NCI-H146 treated with DMSO at 0.1 percent for 48 hours (cell line): ENCODE measurements around the gene HLA-DRA.
"Not testable (repeated sequence)": the region's sequence is repeated elsewhere in the genome, so short reads cannot be mapped to it uniquely, and the experiment has no call there.

ENCODE experiments used
- DNase-seq: peaks from one replicate; lab custom pipeline; 2025; ENCODE audit not compliant: unreplicated experiment; lab: John Stamatoyannopoulos, UW

The HLA-DRA gene

GRCh38 chr6:32430179-32430578 lies 9.5 kb upstream of the HLA-DRA start:
- DNase-seq: no peak

- no peak for DNase-seq
Measured at GRCh38 chr6:32431142-32431541, 8.5 kb upstream of the HLA-DRA start.

GRCh38 chr6:32432050-32432450 lies 7.6 kb upstream of the HLA-DRA start:
- no peak for DNase-seq

- not testable (repeated sequence) for DNase-seq
Measured at GRCh38 chr6:32433950-32434349, 5.7 kb upstream of the HLA-DRA start.

GRCh38 chr6:32436186-32436585 lies 3.5 kb upstream of the HLA-DRA start:
- DNase-seq: no peak

- DNase-seq: no peak
Measured at GRCh38 chr6:32436995-32437836, 2.5 kb upstream of the HLA-DRA start.

- no peak for DNase-seq
Measured at GRCh38 chr6:32439139-32439538, 548 bp upstream of the HLA-DRA start.

- no peak for DNase-seq
Measured at GRCh38 chr6:32442243-32442667, 2.6 kb downstream of the HLA-DRA start.

GRCh38 chr6:32442977-32443552 lies 3.4 kb downstream of the HLA-DRA start:
- DNase-seq: no peak

GRCh38 chr6:32444433-32444832 lies 4.7 kb downstream of the HLA-DRA start:
- DNase-seq: no peak

- DNase-seq: no peak
Measured at GRCh38 chr6:32445321-32445854, 5.7 kb downstream of the HLA-DRA start.

- no peak for DNase-seq
Measured at GRCh38 chr6:32447932-32448331, 8.2 kb downstream of the HLA-DRA start.

GRCh38 chr6:32449088-32449736 lies 9.5 kb downstream of the HLA-DRA start:
- DNase-seq: no peak

GRCh38 chr6:32457054-32457453 lies 17.4 kb downstream of the HLA-DRA start:
- no peak for DNase-seq

GRCh38 chr6:32459781-32460424 lies 20.2 kb downstream of the HLA-DRA start:
- no peak for DNase-seq

- no peak for DNase-seq
Measured at GRCh38 chr6:32460528-32460927, 20.8 kb downstream of the HLA-DRA start.

GRCh38 chr6:32461493-32461892 lies 21.8 kb downstream of the HLA-DRA start:
- no peak for DNase-seq

- DNase-seq: no peak
Measured at GRCh38 chr6:32462609-32463008, 22.9 kb downstream of the HLA-DRA start.

GRCh38 chr6:32467743-32468503 lies 28.2 kb downstream of the HLA-DRA start:
- not testable (repeated sequence) for DNase-seq

- DNase-seq: no peak
Measured at GRCh38 chr6:32472781-32473375, 33.2 kb downstream of the HLA-DRA start.
